Esophagus mucosa (tissue), 1 donor: Measurements from ENCODE around the gene ZNF366. TPM values are rescaled to one million over a fixed set of nuclear protein-coding genes. Genes with fewer than 3 reads are reported as not detected.

Experiments used
- ATAC-seq: fragments of 200-7000 bp; cut with Tn5 transposase; one replicate; pipeline ENCODE4 v1.9.1; 2020
- total RNA-seq: library from RNA; stranded (reverse); gene quantifications from one replicate; pipeline ENCODE4 v1.2.4, GENCODE V29; 2023
- donor health status: DM: yes; HTN: yes; CAD: no.

Gene ZNF366
- total RNA-seq, 1 donor from 2014 or later = 1.1 TPM

- ATAC-seq = no peak
These were observed 18.5 kb downstream of the ZNF366 start for GRCh38 chr5:72488756-72489155.

- no peak for ATAC-seq
These were observed 20.0 kb downstream of the ZNF366 start for GRCh38 chr5:72487177-72487576.

- ATAC-seq = peak; percentile 5
These were observed 20.8 kb downstream of the ZNF366 start for GRCh38 chr5:72486371-72486770.

- ATAC-seq = peak; percentile 96
These were observed 21.7 kb downstream of the ZNF366 start for GRCh38 chr5:72485430-72485974.

- ATAC-seq = no peak
These were observed 25.2 kb downstream of the ZNF366 start for GRCh38 chr5:72482046-72482445.

- ATAC-seq = no peak
These were observed 26.4 kb downstream of the ZNF366 start for GRCh38 chr5:72480841-72481240.

- ATAC-seq = no peak
These were observed 27.3 kb downstream of the ZNF366 start for GRCh38 chr5:72479921-72480320.

- no peak for ATAC-seq
These were observed 28.5 kb downstream of the ZNF366 start for GRCh38 chr5:72478684-72479083.

- peak; percentile 51 for ATAC-seq
These were observed 28.9 kb downstream of the ZNF366 start for GRCh38 chr5:72478276-72478675.

- ATAC-seq = no peak
These were observed 29.6 kb downstream of the ZNF366 start for GRCh38 chr5:72477644-72478043.

- no peak for ATAC-seq
These were observed 30.0 kb downstream of the ZNF366 start for GRCh38 chr5:72477176-72477575.

- no peak for ATAC-seq
These were observed 30.5 kb downstream of the ZNF366 start for GRCh38 chr5:72476721-72477120.

- ATAC-seq = no peak
These were observed 30.9 kb downstream of the ZNF366 start for GRCh38 chr5:72476275-72476674.

- ATAC-seq = no peak
These were observed 32.7 kb downstream of the ZNF366 start for GRCh38 chr5:72474516-72474915.

GRCh38 chr5:72474046-72474500 lies 33.1 kb downstream of the ZNF366 start:
- ATAC-seq = no peak

- no peak for ATAC-seq
These were observed 34.4 kb downstream of the ZNF366 start for GRCh38 chr5:72472666-72473422.

- no peak for ATAC-seq
These were observed 35.2 kb downstream of the ZNF366 start for GRCh38 chr5:72472031-72472430.

GRCh38 chr5:72470826-72471225 lies 36.4 kb downstream of the ZNF366 start:
- no peak for ATAC-seq

GRCh38 chr5:72468606-72469005 lies 38.6 kb downstream of the ZNF366 start:
- ATAC-seq = no peak

GRCh38 chr5:72468024-72468423 lies 39.2 kb downstream of the ZNF366 start:
- ATAC-seq = peak; percentile 18

GRCh38 chr5:72467461-72467860 lies 39.7 kb downstream of the ZNF366 start:
- ATAC-seq = no peak

- ATAC-seq = no peak
These were observed 41.3 kb downstream of the ZNF366 start for GRCh38 chr5:72465601-72466563.

- ATAC-seq = no peak
These were observed 42.1 kb downstream of the ZNF366 start for GRCh38 chr5:72465066-72465465.
